HG03108 (cell line): ENCODE results near the gene BPIFB4.
"Not testable (repeated sequence)": the region's sequence is repeated elsewhere in the genome, so short reads cannot be mapped to it uniquely, and the experiment has no call there.

Source experiments
- ATAC-seq: cut with Tn5 transposase; IDR thresholded peaks from one replicate; pipeline ENCODE4 v1.9.1; 2021; ENCODE audit warnings: moderate library complexity; ENCODE audit not compliant: unreplicated experiment

Gene BPIFB4

DNA sequence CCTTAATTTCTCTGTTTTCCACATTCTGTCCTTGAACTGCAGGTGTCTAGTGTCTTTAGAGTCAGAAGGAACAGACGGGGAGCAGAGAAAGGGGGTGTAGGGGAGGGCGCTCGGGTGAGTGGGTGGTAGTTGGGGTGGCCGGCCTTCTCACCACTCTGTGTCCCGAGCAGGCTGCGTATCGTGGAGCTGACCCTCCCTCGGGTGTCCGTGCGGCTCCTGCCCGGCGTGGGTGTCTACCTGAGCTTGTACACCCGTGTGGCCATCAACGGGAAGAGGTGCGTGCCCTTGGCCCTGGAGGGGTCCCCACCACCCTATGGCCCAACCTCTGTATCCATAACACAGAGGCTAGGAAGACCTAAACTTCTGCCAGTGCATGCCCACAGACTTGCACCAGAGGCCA is 5.3 kb downstream of the BPIFB4 start:
- ATAC-seq, result no peak

DNA sequence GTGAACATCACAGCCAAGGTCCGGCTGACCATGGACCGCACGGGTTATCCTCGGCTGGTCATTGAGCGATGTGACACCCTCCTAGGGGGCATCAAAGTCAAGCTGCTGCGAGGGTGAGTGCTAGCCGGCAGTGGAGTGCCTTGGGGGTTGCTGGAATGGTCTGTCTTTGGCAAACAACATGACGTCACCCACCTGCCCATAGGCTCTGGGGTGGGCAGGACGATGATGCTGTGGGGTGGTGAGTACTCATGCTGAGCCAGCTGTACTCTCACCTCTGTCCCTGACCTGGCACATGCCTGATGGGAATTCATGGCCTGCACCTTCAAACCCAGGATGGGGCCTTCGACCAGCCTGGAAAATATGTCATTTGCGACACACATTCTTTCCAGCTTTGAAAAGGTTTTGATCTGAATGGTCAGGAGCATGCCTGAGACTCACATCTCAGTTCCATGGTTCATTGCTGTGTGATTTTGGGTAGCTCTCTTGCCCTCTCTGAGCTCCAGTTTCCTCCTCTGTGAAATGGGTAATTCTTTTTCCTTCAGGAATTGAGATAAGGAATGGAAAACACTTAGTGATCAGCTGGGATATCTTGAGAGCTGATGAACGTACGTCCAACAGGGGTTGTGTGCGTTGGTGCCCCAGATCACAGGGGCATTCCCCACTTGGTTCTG is 6.7 kb downstream of the BPIFB4 start:
- no peak for ATAC-seq

DNA sequence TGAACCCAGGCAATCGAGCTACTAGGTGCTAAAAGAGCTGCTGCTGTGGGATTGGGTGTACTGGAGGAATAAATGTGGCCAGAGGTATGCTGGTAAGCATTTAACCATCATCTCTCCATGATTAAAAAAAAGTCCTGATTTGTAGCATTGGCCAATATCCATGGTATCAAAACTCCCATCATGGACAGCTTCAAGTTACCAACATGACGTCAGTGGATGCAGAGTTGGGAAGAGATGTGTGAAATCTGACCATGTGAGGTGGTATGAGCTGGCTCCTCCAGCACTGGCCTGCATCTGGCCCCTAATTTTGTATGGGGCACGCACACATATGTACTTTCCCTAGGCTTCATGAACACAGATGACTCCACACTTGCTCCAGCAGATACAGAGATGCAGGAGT is 11.7 kb downstream of the BPIFB4 start:
- ATAC-seq, result no peak

DNA sequence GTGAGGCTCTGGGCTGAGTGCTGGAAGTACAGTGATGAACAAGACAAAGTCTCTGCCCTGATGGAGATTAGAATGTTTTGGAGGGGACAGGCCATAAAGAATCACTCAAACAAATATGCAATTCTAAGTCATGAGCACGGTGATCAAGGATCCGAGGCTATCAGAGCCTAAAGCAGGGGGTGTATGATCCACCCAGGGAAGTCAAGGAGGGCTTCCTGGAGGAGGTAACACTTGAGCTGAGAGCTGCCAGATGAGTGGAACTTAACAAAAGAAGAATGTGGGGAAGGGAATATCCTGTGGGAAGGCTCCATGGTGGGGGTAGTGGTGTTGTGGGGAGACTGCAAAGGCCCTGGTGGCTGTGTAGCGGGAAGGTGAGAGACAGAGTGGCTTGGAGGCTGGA is 12.2 kb downstream of the BPIFB4 start:
- no peak for ATAC-seq

DNA sequence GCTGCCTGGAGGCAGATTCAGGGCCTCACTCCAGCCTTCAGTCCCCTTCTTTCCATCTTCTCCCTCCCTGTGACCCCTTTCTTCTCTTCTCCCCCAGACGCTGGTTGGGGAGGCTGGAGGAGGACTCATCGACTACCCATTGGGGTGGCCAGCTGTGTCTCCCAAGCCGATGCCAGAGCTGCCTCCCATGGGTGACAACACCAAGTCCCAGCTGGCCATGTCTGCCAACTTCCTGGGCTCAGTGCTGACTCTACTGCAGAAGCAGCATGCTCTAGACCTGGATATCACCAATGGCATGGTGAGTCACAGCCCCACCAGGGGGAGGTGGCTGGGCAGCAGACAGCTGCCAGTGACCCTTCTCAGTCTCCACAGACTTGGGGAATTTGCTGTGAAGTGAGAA is 12.9 kb downstream of the BPIFB4 start:
- no peak for ATAC-seq

DNA sequence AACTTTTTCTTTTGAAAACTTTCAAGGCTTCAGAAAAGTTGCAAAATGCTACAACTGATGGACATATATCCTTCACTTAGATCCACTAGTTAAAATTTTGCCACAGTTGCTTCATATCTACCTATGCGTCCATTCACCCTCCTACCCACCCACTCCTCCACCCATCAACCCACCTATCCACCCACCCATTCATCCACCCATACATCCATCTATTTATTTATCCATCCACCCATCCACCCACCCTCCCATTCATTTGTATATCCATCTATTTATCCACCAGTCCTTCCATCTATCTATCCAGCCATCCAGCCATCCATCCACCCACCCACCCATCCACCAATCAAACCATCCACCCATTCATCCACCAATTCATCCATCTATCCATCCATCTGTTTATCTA is 13.6 kb downstream of the BPIFB4 start:
- ATAC-seq, result no peak

DNA sequence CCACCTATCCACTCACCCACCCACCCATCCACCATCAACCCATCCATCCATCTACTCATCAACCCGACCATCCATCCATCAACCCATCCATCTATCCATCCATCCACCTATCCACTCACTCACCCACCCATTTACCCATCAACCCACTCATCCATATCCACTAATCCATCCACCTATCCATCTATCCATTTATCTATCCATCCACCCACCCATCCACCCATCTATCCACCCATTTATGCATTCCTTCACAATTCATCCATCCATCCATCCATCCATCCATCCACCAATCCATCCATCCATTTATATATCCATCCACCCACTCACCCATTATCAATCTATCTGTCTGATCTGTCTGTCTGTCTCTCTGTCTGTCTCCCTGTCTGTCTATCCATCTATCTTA is 14.1 kb downstream of the BPIFB4 start:
- no peak for ATAC-seq

DNA sequence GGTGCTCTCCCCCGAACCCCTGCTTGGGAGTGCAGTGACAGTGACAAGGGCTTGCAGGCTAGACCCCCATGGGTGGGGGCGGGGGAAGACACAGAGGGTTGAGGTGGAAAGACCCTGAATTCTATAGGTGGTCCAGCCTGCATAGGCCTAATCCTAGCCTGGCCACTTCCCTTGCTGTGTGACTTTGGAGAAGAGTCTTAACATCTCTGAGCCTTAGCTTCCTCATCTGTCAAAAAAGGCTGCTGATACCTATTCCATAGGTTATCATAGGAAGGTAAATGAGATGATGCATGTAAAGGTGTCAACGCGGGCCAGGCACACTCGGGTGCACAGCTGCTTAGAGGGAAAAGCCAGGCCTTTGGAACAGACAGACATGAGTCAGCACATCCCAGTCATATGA is 15.8 kb downstream of the BPIFB4 start:
- ATAC-seq, result no peak

DNA sequence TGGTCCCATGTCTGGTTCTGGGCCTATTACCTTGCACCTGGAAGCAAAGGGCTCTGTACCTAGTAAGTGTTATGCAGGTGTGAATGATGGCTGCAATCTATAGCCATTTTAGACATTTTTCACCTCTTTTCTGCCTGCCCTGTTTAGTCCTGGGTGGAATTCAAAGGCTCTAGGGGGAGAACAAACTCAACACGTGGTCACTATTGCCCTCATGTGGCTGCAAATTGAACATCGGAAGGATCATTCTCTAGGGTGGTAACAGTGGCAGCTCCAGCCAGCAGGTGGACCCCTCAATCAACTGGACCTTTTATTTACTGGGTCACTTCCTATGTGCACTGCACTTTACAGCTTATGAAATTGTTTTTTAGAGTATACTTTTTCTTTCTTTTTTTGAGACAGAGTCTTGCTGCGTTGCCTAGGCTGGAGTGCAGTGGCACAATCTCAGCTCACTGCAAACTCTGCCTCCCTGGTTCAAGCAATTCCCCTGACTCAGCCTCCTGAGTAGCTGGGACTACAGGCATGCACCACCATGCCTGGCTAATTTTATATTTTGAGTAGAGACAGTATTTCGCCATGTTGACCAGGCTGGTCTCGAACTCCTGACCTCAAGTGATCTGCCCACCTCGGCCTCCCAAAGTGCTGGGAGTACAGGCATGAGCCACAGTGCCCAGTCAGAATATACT is 16.6 kb downstream of the BPIFB4 start:
- not testable (repeated sequence) for ATAC-seq

DNA sequence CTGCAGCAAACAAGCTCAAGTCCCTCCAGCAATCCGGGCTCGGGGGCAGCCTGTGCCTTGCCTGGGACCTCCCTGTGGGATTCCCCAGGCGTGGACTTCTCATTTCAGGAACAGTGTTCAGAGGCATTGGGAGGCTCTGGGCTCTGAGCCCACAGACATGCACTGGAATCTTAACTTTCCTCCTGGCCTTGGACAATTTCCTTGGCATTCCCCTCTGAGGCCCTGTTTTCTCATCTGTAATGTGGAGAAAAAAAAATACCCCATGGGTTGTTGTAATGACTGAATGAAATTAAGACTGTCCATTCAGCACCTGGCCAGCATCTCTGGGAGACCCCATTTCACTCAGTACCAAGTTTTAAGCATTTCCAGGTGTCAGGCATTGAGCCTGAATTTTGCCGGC is 17.6 kb downstream of the BPIFB4 start:
- no peak for ATAC-seq

DNA sequence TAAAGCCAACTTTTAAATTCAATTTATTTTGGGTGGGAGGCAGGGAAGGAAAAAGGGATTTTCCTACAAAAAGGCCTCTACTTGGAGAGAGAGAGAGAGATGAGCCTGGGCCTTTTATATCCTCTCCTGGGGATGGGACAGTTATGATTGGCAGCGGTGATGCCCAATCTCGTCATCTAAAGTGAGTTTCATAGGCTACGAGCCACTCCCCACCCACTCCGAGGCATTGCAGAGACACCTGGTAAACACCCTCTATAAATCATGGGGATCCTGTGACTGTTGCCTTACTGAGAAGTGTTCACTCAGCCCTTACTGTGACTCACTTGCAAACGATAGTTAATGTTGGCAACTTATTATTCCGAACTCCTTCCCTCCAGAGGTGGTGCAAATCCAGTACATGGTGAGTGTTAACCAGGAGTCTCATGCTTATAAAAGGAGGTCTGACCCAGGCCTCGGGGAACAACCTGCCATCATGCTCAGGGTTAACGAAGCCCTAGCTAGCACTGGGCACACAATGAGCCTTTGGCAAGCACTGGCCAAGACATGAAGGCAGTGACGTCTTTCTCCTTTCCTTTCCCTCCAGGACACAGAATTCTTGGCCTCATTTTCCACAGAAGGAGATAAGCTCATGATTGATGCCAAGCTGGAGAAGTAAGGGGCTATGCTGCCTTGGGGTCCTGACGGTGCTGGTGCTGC is 20.5 kb downstream of the BPIFB4 start:
- no peak for ATAC-seq

DNA sequence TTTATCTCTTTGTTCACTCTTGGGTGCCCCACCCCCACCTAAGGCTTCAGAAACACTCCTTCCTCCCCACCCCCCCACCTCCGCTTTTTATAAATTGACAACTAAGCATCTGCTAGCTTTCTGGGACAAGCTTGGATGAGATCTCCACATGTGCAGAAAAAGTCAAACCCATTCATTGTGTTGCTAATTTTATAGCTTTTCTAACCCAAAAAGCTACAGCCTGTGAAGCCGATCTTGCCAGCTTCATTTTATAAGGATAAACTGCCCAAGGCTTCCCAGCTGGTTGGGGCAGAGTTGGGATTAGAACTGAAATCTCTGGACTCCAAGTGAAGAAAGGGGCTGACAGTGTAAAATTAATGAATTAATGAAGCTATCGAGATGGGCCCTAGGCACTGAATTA is 24.1 kb downstream of the BPIFB4 start:
- ATAC-seq, result no peak

DNA sequence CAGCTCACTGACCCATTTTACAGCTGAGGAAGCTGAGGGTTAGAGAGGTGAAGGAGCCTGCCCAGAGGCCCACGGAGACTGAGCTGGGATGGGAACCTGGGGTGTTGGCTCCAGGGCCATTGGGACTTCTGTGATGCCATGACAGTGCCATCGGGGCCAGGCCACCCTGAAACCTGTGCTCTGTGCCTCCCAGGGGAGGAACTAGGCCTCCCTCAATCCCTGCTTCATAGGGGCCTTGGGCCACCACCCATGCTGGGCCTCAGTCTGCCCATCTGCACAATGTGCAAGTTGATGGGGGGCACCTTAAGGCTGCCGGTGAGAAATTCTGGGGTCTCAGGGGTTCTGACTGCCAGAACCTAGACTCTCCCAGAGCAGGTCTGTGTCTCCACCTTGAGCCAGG is 24.9 kb downstream of the BPIFB4 start:
- ATAC-seq, result no peak

DNA sequence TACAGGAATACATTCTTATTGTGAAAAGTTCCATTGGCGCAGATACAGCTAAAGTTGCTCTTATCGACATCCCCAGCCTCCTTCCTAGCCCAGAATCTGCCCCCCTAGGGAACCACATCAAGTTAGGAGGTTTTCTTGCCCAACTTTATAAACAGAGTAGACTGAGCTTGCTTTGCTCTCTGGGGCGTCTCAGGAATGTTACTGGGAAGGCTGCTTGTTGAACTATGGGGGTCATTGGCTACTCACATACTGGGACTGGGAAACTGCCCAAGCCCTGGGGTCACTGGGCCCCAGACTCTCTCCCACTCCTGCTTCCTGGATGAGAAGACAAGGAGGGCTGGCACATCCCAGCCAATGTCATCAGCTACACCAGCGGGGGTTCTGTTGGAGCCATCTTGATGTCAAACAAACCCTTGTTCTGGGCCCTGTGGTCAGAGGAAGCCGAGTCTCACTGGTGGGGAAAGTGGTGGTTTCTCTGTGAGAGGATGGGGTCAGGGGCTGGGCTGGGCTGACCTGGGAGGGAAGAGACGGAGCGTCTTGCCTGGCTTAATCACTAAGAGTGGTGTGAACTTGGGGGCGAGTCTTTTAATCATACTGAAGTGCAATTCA is 26.0 kb downstream of the BPIFB4 start:
- no peak for ATAC-seq

DNA sequence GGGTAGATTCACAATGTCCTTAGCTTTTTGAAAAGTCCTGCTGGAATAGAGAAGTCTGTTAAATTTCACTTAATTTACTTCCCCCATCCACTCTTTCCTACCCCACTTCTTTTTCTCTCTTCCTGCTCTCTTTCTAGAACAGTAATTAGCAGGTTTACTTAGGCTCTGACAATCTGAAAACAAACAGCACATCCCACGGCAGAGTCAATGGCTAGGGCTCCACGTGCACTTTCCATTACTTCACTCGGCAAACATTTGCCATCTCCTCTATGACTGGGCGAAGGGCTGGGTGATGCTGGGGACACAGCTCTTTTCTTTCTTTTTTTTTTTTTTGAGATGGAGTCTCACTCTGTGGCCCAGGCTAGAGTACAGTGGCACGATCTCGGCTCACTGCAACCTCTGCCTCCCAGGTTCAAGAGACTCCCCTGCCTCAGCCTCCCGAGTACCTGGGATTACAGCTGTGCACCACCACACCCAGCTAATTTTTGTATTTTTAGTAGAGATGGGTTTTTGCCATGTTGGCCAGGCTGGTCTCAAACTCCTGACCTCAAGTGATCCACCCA is 26.7 kb downstream of the BPIFB4 start:
- ATAC-seq, result not testable (repeated sequence)

DNA sequence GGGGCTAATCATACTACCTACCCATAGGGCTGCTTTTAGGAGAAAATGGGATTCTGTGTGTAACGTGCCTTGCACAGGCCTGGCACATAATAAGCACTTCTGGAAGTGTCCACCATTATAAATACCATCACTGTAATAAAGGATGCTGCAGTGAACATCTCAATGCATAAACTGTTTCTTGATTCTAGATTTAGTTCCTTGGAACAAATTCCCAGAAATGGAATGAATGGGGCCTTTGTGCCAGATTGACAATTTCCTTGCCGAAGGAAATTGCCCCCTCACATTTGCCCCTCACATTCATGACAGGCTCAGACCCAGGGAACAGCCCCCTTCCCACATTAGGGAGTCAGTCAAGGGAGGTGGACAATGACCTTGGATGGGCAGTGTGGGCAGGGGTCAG is 29.2 kb downstream of the BPIFB4 start:
- ATAC-seq, result no peak

DNA sequence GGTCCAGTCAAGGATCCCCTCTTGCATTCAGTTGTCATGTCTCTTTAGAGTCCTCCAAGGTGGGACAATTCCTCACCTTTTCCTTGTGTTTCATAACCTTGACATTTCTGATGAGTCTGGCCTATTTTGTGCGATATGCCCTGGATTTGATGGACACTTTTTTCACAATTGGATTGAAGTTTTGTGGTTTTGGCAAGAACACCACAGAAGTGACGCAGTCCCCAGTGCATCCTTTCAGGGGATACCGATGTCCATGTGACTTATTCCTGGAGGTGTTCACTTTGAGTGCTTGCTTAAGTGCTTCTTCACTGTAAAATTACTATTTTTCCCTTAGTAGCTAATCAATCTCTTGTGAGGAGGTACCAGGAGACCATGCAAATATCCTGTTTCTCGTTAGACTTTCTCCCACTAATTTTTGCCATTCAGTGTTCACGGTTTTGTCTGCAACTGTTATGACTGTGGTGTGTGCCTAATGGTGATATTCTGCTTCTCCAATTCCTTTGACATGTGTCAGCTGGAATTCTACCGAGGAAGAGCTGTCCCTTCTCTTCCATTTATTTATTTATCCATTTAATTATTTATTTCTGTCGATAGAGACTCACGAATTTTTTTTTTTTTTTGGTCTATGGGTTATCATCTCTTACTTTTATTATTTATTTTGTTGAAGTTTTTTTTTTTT is 30.8 kb downstream of the BPIFB4 start:
- no peak for ATAC-seq

DNA sequence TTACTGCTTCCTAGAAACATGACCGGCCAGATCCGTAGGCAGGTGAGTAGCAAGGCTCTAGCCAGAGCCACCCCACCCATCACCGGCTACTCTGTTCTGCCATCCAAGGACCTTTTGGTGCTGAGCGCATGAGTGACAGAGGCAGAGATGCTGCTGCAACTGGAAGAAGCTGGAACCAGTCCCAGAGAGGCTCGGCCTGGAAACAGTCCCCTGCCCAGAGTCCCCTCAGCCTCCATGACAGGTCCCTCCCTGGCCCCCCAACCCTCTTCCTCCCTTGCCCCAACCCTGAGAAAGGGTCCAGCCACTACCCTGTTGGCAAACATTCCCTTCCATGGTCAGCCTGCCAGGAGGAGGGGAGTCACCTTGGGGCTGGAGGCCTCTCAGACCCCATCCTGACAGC is 31.9 kb downstream of the BPIFB4 start:
- no peak for ATAC-seq

DNA sequence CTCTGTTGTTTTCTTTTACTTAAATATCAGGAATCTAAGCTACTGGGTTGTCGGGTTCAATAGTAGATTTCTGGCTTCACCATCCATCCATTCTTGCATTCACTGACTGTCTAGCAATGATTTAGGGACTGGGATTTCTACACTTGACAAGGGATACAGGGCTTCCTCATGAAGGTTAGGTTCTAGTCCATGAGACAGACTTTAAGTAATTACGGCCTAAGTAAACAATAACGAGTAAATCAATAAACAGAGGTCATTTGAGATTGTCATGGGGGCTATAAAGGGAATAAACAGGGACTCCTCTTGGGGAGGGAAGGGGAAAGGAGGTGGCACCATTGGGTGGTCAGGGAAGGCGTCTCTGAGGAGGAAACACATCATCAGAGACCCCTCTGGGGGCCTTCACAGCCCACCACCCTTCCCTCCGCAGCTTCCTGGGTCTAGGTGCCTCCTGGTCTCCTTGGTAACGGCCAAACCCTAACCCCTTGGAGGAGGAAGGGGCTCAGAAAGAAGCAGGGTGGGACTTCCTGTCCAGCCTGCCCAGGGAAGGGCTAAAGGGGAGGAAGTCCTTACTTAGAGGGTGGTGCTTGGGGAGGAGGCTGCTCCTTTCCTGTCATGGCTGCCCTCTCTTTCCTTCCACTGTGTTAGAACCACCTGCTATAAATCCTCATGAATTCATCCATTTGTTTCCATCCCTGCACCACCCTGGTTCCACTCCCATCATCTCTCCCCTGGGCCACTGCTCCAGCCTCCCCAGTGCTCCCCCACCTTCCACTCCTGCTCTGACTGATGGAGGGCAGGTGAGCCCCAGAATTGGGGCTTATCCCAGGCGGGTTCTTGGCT is 33.3 kb downstream of the BPIFB4 start:
- ATAC-seq, result no peak

DNA sequence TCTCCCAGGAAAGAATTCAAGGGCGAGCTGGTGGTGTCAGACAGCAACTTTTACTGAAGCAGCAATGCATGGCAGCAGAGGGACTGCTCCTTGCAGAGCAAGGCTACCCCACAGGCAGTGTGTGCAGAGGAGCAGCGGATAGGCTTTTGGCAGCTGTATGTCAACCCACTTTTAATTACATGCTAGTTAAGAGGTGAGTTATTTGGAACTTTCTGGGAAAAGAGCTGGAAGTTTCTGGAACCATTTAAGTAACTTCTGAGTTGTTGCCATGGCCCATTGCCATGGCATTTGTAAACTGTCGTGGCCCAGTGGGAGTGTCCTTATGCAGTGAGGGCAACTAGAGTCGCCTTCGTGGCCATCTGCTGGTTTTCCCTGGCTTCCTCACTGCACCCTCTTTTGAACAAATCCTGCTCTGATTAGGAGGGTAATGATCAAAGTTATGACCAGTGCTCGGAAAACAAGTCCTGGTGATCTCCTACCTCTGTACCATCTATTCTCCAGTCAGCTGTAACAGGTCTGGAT is 34.0 kb downstream of the BPIFB4 start:
- ATAC-seq, result no peak
